ENCODE results near the gene AGPAT4.
"Not testable (repeated sequence)": the region's sequence is repeated elsewhere in the genome, so short reads cannot be mapped to it uniquely, and the experiment has no call there.

AGPAT4 gene

GRCh38 chr6:161235776-161236633 is 37.9 kb downstream of the AGPAT4 start:
- DNase-seq (ENCODE audit: insufficient read length, low spot score), result no peak
- no peak for FAIRE-seq
- no peak for TF ChIP-seq POLR2A (IDR thresholded peaks at IDR 0.05; ENCODE audit: low read depth, low read length)

- FAIRE-seq (no peak), DNase-seq (ENCODE audit: insufficient read length, low spot score) (peak; percentile 14)
- TF ChIP-seq POLR2A (IDR thresholded peaks at IDR 0.05; ENCODE audit: low read depth, low read length), result no peak
Observed at GRCh38 chr6:161233986-161234661, 39.7 kb downstream of the AGPAT4 start.

GRCh38 chr6:161232467-161232866 is 41.4 kb downstream of the AGPAT4 start:
- no peak for TF ChIP-seq POLR2A (IDR thresholded peaks at IDR 0.05; ENCODE audit: low read depth, low read length)
- DNase-seq (ENCODE audit: insufficient read length, low spot score), result no peak
- no peak for FAIRE-seq

GRCh38 chr6:161232010-161232409 is 41.9 kb downstream of the AGPAT4 start:
- TF ChIP-seq POLR2A (IDR thresholded peaks at IDR 0.05; ENCODE audit: low read depth, low read length), result no peak

GRCh38 chr6:161230339-161230738 is 43.5 kb downstream of the AGPAT4 start:
- FAIRE-seq, result no peak
- no peak for DNase-seq (ENCODE audit: insufficient read length, low spot score)
- no peak for TF ChIP-seq POLR2A (IDR thresholded peaks at IDR 0.05; ENCODE audit: low read depth, low read length)

More at GRCh38 chr6:161232010-161232409, 41.9 kb downstream of the AGPAT4 start:
- DNase-seq (ENCODE audit: insufficient read length, low spot score), result no peak
- no peak for FAIRE-seq

GRCh38 chr6:161228921-161229591 is 44.8 kb downstream of the AGPAT4 start:
- FAIRE-seq (peak; percentile 20), DNase-seq (ENCODE audit: insufficient read length, low spot score) (peak; percentile 17)
- 0 out of 2 replicates have a peak, but pooled peaks have one; percentile 22 for TF ChIP-seq POLR2A (IDR thresholded peaks at IDR 0.05; ENCODE audit: low read depth, low read length)

GRCh38 chr6:161228096-161228495 is 45.8 kb downstream of the AGPAT4 start:
- DNase-seq (ENCODE audit: insufficient read length, low spot score) (no peak), FAIRE-seq (no peak)
- TF ChIP-seq POLR2A (IDR thresholded peaks at IDR 0.05; ENCODE audit: low read depth, low read length), result no peak

- no peak for DNase-seq (ENCODE audit: insufficient read length, low spot score)
- FAIRE-seq, result no peak
Observed at GRCh38 chr6:161227004-161227960, 46.6 kb downstream of the AGPAT4 start.

GRCh38 chr6:161226009-161226964 is 47.6 kb downstream of the AGPAT4 start:
- no peak for DNase-seq (ENCODE audit: insufficient read length, low spot score)
- FAIRE-seq, result no peak
- TF ChIP-seq POLR2A (IDR thresholded peaks at IDR 0.05; ENCODE audit: low read depth, low read length), result no peak

More at GRCh38 chr6:161227004-161227960, 46.6 kb downstream of the AGPAT4 start:
- TF ChIP-seq POLR2A (IDR thresholded peaks at IDR 0.05; ENCODE audit: low read depth, low read length), result no peak

GRCh38 chr6:161225681-161226008 is 48.2 kb downstream of the AGPAT4 start:
- no peak for TF ChIP-seq POLR2A (IDR thresholded peaks at IDR 0.05; ENCODE audit: low read depth, low read length)
- DNase-seq (ENCODE audit: insufficient read length, low spot score) (no peak), FAIRE-seq (no peak)

- FAIRE-seq; DNase-seq (ENCODE audit: insufficient read length, low spot score): not testable (repeated sequence)
Observed at GRCh38 chr6:161224951-161225680, 48.7 kb downstream of the AGPAT4 start.

- no peak for DNase-seq (ENCODE audit: insufficient read length, low spot score)
- TF ChIP-seq POLR2A (IDR thresholded peaks at IDR 0.05; ENCODE audit: low read depth, low read length), result no peak
- FAIRE-seq, result no peak
Observed at GRCh38 chr6:161223646-161224045, 50.2 kb downstream of the AGPAT4 start.

All from H54 (cell line).